Activated CD8-positive, alpha-beta memory T cell treated with anti-CD3 and anti-CD28 coated beads, Interleukin-2, amount 50 U/mL, for 4 hours (primary cell): ENCODE data around the gene SYNPO.

Source experiments
- DNase-seq: peaks from one replicate; pipeline ENCODE4 v3.0.0-alpha.2; 2020

The SYNPO gene

GRCh38 chr5:150640311-150641005 is at the start of gene SYNPO:
Gene SYNPO, plus strand, starts transcription at chr5:150640660. Its CDS starts 7,616 bp downstream, at chr5:150648276.
- DNase-seq, result no peak

DNA sequence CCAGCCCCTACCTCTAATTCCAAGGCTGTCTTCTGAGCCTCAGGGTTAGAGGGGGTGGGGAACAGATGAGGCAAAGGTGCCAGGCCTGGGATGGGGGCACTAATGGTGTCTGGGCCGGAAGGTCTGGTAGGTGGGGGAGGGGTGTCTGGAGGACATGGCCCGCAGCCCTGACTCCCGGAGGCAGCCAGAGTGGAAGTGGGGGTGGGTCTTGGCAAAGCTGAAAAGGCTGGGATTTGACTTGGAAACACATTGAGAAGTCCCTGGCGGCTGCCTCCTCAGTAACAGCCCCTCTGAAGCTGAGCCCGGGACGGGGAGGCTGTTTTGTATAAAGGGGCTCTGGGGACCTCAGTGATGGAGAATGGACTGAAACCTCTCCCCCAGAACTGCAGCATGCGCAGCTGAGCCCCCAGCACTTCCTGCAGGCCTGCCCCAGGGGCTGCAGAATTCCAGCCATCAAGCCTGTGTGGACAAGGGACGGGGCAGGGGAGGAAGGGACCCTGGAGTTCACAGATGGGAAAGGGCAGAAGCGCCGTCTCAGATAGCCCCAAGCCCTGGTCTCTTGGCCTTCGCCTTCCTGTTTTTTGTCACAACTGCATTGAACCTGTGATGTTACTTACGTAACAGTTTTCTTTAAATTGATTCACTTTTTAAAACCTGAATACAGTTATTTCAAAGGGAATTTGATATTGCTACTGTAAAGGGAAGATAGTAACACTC is 49.3 kb upstream of the SYNPO start:
- DNase-seq, result no peak

- no peak for DNase-seq
Measured at GRCh38 chr5:150593593-150593992, 46.9 kb upstream of the SYNPO start.

- DNase-seq, result no peak
Measured at GRCh38 chr5:150593996-150594395, 46.5 kb upstream of the SYNPO start.

DNA sequence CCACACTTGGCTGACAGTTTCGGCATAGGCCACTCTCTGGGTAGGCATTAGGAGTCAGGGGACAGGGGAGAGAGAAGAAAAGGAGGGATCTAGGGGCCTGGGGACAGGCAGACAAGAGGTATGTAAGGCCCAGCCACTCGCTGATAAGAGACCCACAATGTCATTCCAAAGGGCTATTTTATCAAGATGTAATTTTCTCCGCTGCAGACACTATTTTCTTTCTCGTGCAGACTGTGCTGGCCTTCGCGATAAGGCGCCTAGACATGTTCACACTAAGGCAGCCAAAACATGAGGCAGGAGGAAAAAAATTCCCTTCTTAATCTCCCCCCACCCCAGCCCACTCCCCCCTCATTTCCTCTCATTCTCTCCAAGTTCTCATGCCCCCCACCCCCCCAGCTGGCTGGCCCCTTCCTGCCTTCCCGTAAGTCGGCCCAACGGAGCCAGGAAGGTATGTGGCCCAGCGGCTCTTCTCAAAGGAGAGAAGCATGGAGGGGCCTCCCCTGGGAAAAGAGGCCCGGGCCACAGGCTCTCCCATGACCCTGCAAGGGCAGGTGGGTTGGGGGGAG is 44.9 kb upstream of the SYNPO start:
- DNase-seq, result no peak

DNA sequence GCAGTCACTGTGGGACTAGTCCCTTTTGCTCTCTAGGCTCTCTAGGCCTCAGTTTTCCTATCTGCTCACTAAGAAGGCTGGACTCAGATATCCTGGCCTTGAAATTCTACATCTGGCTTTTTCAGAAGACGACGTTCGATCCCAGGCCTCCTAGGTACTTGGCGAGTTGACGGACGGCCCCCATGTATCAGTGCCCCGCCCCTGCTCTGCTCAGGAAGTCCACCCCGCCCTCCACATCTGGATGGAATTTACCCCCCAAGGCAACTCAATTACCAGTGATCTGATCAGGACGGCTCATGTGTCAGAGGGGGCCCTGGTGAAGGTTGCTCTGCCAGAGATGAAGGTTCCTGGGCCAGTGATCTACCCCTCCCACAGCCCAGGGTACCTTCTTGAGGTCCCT is 44.1 kb upstream of the SYNPO start:
- no peak for DNase-seq

GRCh38 chr5:150596826-150597225 is 43.6 kb upstream of the SYNPO start:
- no peak for DNase-seq

GRCh38 chr5:150598006-150598405 is 42.5 kb upstream of the SYNPO start:
- DNase-seq, result no peak

DNA sequence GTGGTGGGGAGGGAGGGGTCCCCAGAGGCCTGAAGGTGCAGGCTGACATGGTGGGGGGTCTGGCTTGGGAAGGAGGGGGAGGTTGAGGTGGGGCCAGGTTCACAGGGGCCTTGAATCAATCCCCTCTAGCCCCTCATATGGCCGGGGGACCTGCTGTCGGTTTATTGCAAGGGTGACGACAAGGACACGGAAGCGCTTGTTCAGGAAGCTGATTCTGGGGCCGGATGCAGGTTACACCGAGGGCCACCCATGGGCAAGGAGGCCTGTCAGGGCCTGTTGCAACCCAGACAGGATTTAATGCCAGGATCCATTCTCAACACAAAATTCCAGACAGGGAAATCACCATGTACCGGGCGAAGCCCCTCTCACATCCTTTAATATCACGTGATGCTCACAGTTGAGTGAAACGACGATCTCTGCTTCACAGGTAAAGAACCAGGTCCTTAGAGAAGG is 41.6 kb upstream of the SYNPO start:
- DNase-seq, result no peak

DNA sequence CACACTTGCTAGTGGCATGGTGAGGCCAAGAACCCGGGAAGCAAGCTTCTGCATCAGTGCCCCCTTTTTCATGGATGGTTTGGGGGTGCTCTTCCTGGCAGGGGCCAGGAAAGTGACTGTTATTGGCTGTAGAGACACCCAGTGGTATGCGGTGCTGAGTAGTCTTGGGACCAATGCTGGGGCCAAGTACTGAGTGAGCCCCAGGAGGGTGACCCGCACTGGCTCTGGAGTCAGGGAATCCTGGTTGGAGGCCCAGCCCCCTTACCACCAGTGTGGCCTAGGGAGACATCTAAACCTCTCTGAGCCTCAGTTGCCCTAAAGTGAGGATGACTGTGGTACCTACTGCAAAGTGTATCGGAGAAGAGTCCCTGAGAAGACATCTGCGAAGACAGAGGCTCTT is 41.2 kb upstream of the SYNPO start:
- no peak for DNase-seq

GRCh38 chr5:150599917-150600511 is 40.4 kb upstream of the SYNPO start:
- no peak for DNase-seq

- no peak for DNase-seq
Measured at GRCh38 chr5:150600616-150601490, 39.6 kb upstream of the SYNPO start.

- no peak for DNase-seq
Measured at GRCh38 chr5:150601491-150602345, 38.7 kb upstream of the SYNPO start.

- no peak for DNase-seq
Measured at GRCh38 chr5:150603052-150603451, 37.4 kb upstream of the SYNPO start.

GRCh38 chr5:150603491-150603890 is 37.0 kb upstream of the SYNPO start:
- DNase-seq, result no peak

GRCh38 chr5:150604010-150604409 is 36.5 kb upstream of the SYNPO start:
- no peak for DNase-seq

DNA sequence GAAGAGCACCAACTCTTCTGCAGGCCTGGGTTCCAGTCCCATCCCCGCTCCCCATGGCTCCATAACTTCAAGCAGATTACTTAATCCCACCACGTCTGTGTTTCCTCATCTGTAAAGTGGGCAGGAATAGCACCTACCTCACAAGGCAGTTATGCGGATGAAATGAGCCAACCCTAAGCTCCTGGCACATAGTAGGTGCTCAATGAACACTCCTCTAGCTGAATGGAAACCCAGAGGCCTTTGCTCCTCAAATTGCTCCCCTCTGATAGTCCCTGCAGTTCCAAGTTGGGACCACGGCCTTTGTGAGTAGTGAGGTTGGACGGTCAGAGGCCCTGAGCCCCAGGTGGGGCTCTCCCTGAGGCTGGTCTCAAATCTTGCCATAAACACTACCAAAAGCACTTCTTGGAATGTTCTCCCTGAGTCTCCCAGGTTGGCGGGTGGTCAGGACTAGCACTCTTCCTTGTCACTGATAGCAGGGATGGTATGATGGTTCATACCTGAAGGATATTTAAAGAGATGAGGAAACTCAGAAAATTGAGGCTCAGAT is 35.5 kb upstream of the SYNPO start:
- DNase-seq, result no peak

DNA sequence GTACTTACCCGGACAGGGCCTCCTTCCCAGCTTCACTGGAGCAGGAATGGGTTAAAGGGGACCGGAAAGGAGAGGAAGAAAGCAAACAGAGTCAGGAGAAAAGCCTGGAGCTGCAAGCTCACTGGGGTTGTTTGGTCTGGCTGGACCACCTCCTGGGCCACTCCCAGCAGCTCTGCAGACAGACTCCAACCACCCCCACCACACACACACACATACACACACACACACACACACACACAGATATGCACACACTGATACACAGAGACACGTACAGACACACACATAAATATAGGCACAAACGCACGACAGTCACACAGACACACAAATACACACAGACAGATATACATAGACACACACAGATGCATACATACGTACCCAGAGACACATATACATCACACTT is 34.9 kb upstream of the SYNPO start:
- no peak for DNase-seq

- no peak for DNase-seq
Measured at GRCh38 chr5:150606476-150606875, 34.0 kb upstream of the SYNPO start.

- no peak for DNase-seq
Measured at GRCh38 chr5:150607105-150607504, 33.4 kb upstream of the SYNPO start.

GRCh38 chr5:150607991-150608390 is 32.5 kb upstream of the SYNPO start:
- no peak for DNase-seq
